Mucosa of descending colon (tissue), 3 donors: ENCODE data around the gene FER1L5. TPM values are rescaled to one million over a fixed set of nuclear protein-coding genes. Genes with fewer than 3 reads are reported as not detected.

Source experiments
- ATAC-seq: fragments of 200-7000 bp; cut with Tn5 transposase; one replicate; pipeline ENCODE4 v1.9.1; 2020; ENCODE audit warnings: mild to moderate bottlenecking, moderate library complexity
- DNase-seq, 3 donors: peaks; one replicate each; pipeline ENCODE4 v3.0.0-alpha.2; 2020
- H3K36me3 ChIP-seq: fragments of 200-600 bp; one replicate; pipeline ENCODE4 v1.8.0; 2021; ENCODE audit warnings: low read depth, mild to moderate bottlenecking
- H3K4me1 ChIP-seq: fragments of 200-600 bp; one replicate; pipeline ENCODE4 v1.8.0; 2021; ENCODE audit warnings: low read depth, mild to moderate bottlenecking
- H3K4me3 ChIP-seq: fragments of 200-600 bp; one replicate; pipeline ENCODE4 v1.8.0; 2021; ENCODE audit warnings: mild to moderate bottlenecking
- H3K9me3 ChIP-seq: fragments of 200-600 bp; one replicate; pipeline ENCODE4 v1.8.0; 2021; ENCODE audit warnings: mild to moderate bottlenecking
- CTCF ChIP-seq: fragments of 200-600 bp; IDR thresholded peaks from one replicate; pipeline ENCODE4 v1.8.0; 2022; ENCODE audit warnings: antibody characterized with exemption, mild to moderate bottlenecking
- intact Hi-C, 2 donors: fragments of 100-400 bp; cut with DNase I in 1 of 2; cut with micrococcal nuclease in 1 of 2; formaldehyde crosslinking; loops; one replicate each; pipeline versions ENCODE4 v1.11.0 to v1.11.1; 2022; cut with DNase I, micrococcal nuclease
- total RNA-seq, 3 donors: library from RNA; stranded (reverse); fragmentation: NEBNext Ultra II Directional in 2 of 3; extraction: Animal tissue kit (Norgen Biotek cat#: 25700) in 2 of 3; gene quantifications; one replicate each; pipeline versions ENCODE4 v1.2.1 to v1.2.4, GENCODE V29; 2021 to 2023
- donor health status: DM: no; HTN: no; CAD: no; lungs with moderate emphysema.
- donor health status: DM: no; HTN: no; CAD: no.
- donor health status: DM: no; HTN: yes; CAD: no.

FER1L5 gene
- total RNA-seq, 3 donors from 2014 or later, result 0.09 TPM; not detected in 2

GRCh38 chr2:96702098-96702785 lies 59.7 kb downstream of the FER1L5 start:
- TF ChIP-seq CTCF, result no peak
- Histone ChIP-seq H3K4me3 (no peak overlapping the region), H3K4me1 (no peaks in the 10 kb centered on the region), H3K9me3 (no peaks in the 10 kb centered on the region), H3K36me3 (no peaks in the 10 kb centered on the region)
- ATAC-seq, result no peak
- DNase-seq, result no peak
- intact Hi-C loops, result no loop called here

- no peak for TF ChIP-seq CTCF
- intact Hi-C loops, result no loop called here
- Histone ChIP-seq H3K4me1 (no peaks in the 10 kb centered on the region), H3K9me3 (no peaks in the 10 kb centered on the region), H3K36me3 (peaks cover 4% of the 10 kb centered on the region), H3K4me3 (no peak overlapping the region)
- DNase-seq (no peak), ATAC-seq (no peak)
Measured at GRCh38 chr2:96703021-96703751, 60.6 kb downstream of the FER1L5 start.

GRCh38 chr2:96710985-96711384 lies 68.4 kb downstream of the FER1L5 start:
- Histone ChIP-seq H3K4me1 (peaks cover 15% of the 10 kb centered on the region), H3K36me3 (peaks cover 9% of the 10 kb centered on the region), H3K9me3 (no peaks in the 10 kb centered on the region), H3K4me3 (no peak overlapping the region)
- ATAC-seq (no peak), DNase-seq (no peak)
- no peak for TF ChIP-seq CTCF
- intact Hi-C loops, result no loop called here

GRCh38 chr2:96715658-96716057 lies 73.1 kb downstream of the FER1L5 start:
- no peaks in the 10 kb centered on the region for H3K9me3 ChIP-seq
- peaks cover 15% of the 10 kb centered on the region for H3K4me1 ChIP-seq
- no peak overlapping the region for H3K4me3 ChIP-seq
- intact Hi-C loops, result no loop called here
- ATAC-seq (peak; percentile 67), DNase-seq (no peak)
- peaks cover 5% of the 10 kb centered on the region for H3K36me3 ChIP-seq
- no peak for TF ChIP-seq CTCF

GRCh38 chr2:96716388-96716787 lies 73.8 kb downstream of the FER1L5 start:
- intact Hi-C loops, result no loop called here
- no peak for DNase-seq
- H3K36me3 ChIP-seq, result peaks cover 4% of the 10 kb centered on the region

More at GRCh38 chr2:96716388-96716787, 73.8 kb downstream of the FER1L5 start:
- TF ChIP-seq CTCF, result no peak
- ATAC-seq, result no peak
- Histone ChIP-seq H3K9me3 (no peaks in the 10 kb centered on the region), H3K4me1 (peaks cover 15% of the 10 kb centered on the region), H3K4me3 (no peak overlapping the region)
